ENCODE measurements around the gene ACTR5.
"Not testable (repeated sequence)": the region's sequence is repeated elsewhere in the genome, so short reads cannot be mapped to it uniquely, and the experiment has no call there.

DNA sequence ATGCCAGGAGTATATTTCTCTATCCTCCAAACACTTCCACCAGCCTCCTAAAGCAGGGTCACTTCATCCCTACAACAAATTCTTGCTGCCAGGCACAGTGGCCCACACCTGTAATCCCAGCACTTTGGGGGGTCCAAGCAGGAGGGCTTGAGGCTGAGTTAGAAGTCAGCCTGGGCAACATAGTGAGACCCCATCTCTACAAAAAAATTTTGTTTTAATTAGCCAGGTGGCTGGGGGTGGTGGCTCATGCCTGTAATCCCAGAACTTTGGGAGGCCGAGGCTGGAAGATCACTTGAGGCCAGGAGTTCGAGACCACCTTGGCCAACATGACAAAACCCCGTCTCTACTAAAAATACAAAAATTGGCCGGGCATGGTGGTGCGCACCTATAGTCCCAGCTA is 45.8 kb downstream of the ACTR5 start:
- TF ChIP-seq, protein P1, sequence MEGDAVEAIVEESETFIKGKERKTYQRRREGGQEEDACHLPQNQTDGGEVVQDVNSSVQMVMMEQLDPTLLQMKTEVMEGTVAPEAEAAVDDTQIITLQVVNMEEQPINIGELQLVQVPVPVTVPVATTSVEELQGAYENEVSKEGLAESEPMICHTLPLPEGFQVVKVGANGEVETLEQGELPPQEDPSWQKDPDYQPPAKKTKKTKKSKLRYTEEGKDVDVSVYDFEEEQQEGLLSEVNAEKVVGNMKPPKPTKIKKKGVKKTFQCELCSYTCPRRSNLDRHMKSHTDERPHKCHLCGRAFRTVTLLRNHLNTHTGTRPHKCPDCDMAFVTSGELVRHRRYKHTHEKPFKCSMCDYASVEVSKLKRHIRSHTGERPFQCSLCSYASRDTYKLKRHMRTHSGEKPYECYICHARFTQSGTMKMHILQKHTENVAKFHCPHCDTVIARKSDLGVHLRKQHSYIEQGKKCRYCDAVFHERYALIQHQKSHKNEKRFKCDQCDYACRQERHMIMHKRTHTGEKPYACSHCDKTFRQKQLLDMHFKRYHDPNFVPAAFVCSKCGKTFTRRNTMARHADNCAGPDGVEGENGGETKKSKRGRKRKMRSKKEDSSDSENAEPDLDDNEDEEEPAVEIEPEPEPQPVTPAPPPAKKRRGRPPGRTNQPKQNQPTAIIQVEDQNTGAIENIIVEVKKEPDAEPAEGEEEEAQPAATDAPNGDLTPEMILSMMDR (conservative IDR thresholded peaks at IDR 0.05; ENCODE audit: low read depth, low read length): not testable (repeated sequence)
- not testable (repeated sequence) for TF ChIP-seq EZH2 (IDR thresholded peaks at IDR 0.05; ENCODE audit: low read length, unreplicated experiment); EZH2phosphoT487 (IDR thresholded peaks at IDR 0.05; ENCODE audit: borderline replicate concordance, low read length)
